Sigmoid colon (tissue), 4 donors: ENCODE results near the gene ECHDC1.

ENCODE experiments used
- CTCF ChIP-seq, 4 experiments: fragments of 450-650 bp in 3 of 4; fragments of 200-600 bp in 1 of 4; IDR thresholded peaks; one replicate each; pipeline ENCODE4 v1.5.1; 2016 to 2019; ENCODE audit warnings: antibody characterized with exemption in 4 of 4, mild to moderate bottlenecking in 3 of 4, moderate library complexity in 2 of 4
- EP300 ChIP-seq, 4 donors: sonication (generic); formaldehyde crosslinking; IDR thresholded peaks; one replicate each; pipeline ENCODE4 v1.6.1; 2017; ENCODE audit warnings: antibody characterized with exemption in 4 of 4
- POLR2A ChIP-seq, 2 donors: fragments of 450-650 bp; IDR thresholded peaks; one replicate each; pipeline ENCODE4 v1.6.1; 2016; ENCODE audit warnings: antibody characterized with exemption in 2 of 2, mild to moderate bottlenecking in 2 of 2, moderate library complexity in 2 of 2

- TF ChIP-seq CTCF (IDR thresholded peaks at IDR 0.05) (no peak), POLR2A (IDR thresholded peaks at IDR 0.05) (no peak), EP300 (IDR thresholded peaks at IDR 0.05) (no peak)
These were observed 6.6 kb upstream of the ECHDC1 start for GRCh38 chr6:127349980-127350379.
